Neural progenitor cell (in vitro differentiated cells): Measurements from ENCODE around the gene SIPA1L2.

ENCODE experiments used
- CTCF ChIP-seq: fragments of 200-600 bp; sonication (generic); IDR thresholded peaks from 2 replicates; pipeline ENCODE4 v1.5.1; 2017; ENCODE audit warnings: antibody characterized with exemption, mild to moderate bottlenecking
- EZH2 ChIP-seq: fragments of 200-600 bp; sonication (generic); IDR thresholded peaks from 2 replicates; pipeline ENCODE4 v1.6.1; 2017; ENCODE audit warnings: antibody characterized with exemption, mild to moderate bottlenecking, moderate library complexity
- EZH2phosphoT487 ChIP-seq: fragments of 200-600 bp; sonication (generic); IDR thresholded peaks from 2 replicates; pipeline ENCODE4 v1.6.1; 2017; ENCODE audit warnings: antibody characterized with exemption

DNA sequence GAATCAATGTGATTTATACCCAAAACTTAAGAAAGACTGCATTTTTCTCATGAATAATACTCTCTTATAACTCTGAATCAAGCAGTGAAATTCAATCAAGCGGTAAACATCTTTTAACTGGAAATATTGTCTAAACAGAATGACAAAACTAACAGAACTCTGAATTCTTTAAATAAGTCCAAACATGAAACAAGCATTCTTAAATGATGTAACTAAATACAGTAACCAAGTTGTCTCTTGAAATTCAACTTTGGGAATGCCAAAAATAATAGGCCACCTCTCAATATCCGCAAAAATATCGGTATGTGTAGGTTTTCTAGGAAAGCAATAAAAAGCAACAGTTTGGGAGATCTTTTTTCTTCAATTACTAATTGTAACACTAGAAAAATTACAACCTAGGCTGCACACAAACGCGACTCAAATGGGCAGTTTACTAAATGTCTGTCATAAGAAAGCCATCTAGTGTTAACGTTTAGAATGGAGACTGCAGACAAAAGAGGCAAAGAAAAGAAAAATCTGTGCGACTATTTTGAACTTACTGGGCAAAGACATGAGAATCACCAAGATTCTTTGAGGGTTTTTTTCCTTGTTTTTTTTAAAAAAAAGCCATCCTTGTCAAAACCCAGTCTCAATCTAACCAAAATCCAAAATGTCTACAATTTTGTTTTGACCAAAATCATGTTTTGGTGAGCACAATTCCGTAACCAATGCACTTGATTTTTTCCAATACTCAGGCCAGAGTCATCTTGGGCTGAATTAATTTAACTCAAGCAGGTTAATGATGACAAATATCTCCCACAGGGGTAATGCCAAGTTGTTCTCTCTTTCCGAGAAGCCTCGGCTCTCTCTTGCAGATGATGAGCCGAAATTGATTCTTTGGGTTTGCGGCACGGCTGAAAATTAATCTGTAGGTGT is 1.3 kb downstream of the SIPA1L2 start:
- TF ChIP-seq EZH2 (no peak), CTCF (peak; percentile 33), EZH2phosphoT487 (no peak)
